Trophoblast cell (in vitro differentiated cells and primary cell): Measurements from ENCODE around the gene NEDD9.

Experiments used
- DNase-seq, 2 donors: peaks; one replicate each; pipeline ENCODE4 v3.0.0-alpha.2; 2016
- H2AFZ ChIP-seq: 2 replicates; pipeline ENCODE4 v1.6.1; 2013; ENCODE audit warnings: low read length, moderate library complexity, mild to moderate bottlenecking; ENCODE audit not compliant: insufficient read depth, poor library complexity
- H2AK5ac ChIP-seq: 2 replicates; pipeline ENCODE4 v1.6.1; 2013; ENCODE audit warnings: mild to moderate bottlenecking, low read length
- H2BK120ac ChIP-seq: 2 replicates; pipeline ENCODE4 v1.6.1; 2013; ENCODE audit warnings: low read length, mild to moderate bottlenecking, moderate library complexity; ENCODE audit not compliant: insufficient read depth, poor library complexity
- H2BK12ac ChIP-seq: 2 replicates; pipeline ENCODE4 v1.6.1; 2013; ENCODE audit warnings: mild to moderate bottlenecking, low read length, moderate library complexity
- H2BK5ac ChIP-seq: 2 replicates; pipeline ENCODE4 v1.6.1; 2013; ENCODE audit warnings: low read length, low read depth, moderate library complexity, mild to moderate bottlenecking; ENCODE audit not compliant: poor library complexity
- H3K14ac ChIP-seq: 2 replicates; pipeline ENCODE4 v1.6.1; 2013; ENCODE audit warnings: mild to moderate bottlenecking, low read length
- H3K18ac ChIP-seq: 2 replicates; pipeline ENCODE4 v1.6.1; 2013; ENCODE audit warnings: mild to moderate bottlenecking, low read length
- H3K23ac ChIP-seq: 2 replicates; pipeline ENCODE4 v1.6.1; 2013; ENCODE audit warnings: low read length
- H3K27ac ChIP-seq: 2 replicates; pipeline ENCODE4 v1.5.1; 2013; ENCODE audit warnings: low read depth, mild to moderate bottlenecking, inconsistent platforms, low read length, moderate library complexity
- H3K27me3 ChIP-seq: 2 replicates; pipeline ENCODE4 v1.6.1; 2013; ENCODE audit warnings: inconsistent platforms, mild to moderate bottlenecking, low read length, moderate library complexity; ENCODE audit not compliant: insufficient read depth
- H3K36me3 ChIP-seq, 2 experiments: 1 replicate in 1 of 2; 2 replicates in 1 of 2; pipeline ENCODE4 v1.6.1; 2013; ENCODE audit warnings: low read length in 2 of 2, mild to moderate bottlenecking in 2 of 2, moderate library complexity in 1 of 2; ENCODE audit not compliant: insufficient read depth in 2 of 2, control insufficient read depth in 1 of 2
- H3K4ac ChIP-seq: 2 replicates; pipeline ENCODE4 v1.6.1; 2013; ENCODE audit warnings: low read depth, mild to moderate bottlenecking, low read length, moderate library complexity
- H3K4me1 ChIP-seq, 2 experiments: 1 replicate in 1 of 2; 2 replicates in 1 of 2; pipeline ENCODE4 v1.6.1; 2013; ENCODE audit warnings: low read length in 2 of 2, mild to moderate bottlenecking in 2 of 2, moderate library complexity in 1 of 2; ENCODE audit not compliant: insufficient read depth in 2 of 2, control insufficient read depth in 1 of 2
- H3K4me2 ChIP-seq: 2 replicates; pipeline ENCODE4 v1.6.1; 2013; ENCODE audit warnings: inconsistent platforms, mild to moderate bottlenecking, low read length, moderate library complexity
- H3K4me3 ChIP-seq: 2 replicates; pipeline ENCODE4 v1.5.1; 2013; ENCODE audit warnings: mild to moderate bottlenecking, low read depth, low read length, inconsistent platforms
- H3K79me1 ChIP-seq: one replicate; pipeline ENCODE4 v1.6.1; 2013; ENCODE audit warnings: low read length
- H3K79me2 ChIP-seq: 2 replicates; pipeline ENCODE4 v1.6.1; 2013; ENCODE audit warnings: low read length, mild to moderate bottlenecking; ENCODE audit not compliant: control insufficient read depth, insufficient read depth, poor library complexity
- H3K9ac ChIP-seq: 2 replicates; pipeline ENCODE4 v1.6.1; 2013; ENCODE audit warnings: mild to moderate bottlenecking, low read length
- H3K9me3 ChIP-seq: 2 replicates; pipeline ENCODE4 v1.6.1; 2013; ENCODE audit warnings: low read depth, mild to moderate bottlenecking, control low read depth, inconsistent platforms, low read length; ENCODE audit not compliant: insufficient read depth
- H4K12ac ChIP-seq: 2 replicates; pipeline ENCODE4 v1.6.1; 2013; ENCODE audit warnings: low read depth, mild to moderate bottlenecking, low read length, moderate library complexity
- H4K8ac ChIP-seq: 2 replicates; pipeline ENCODE4 v1.6.1; 2013; ENCODE audit warnings: low read depth, mild to moderate bottlenecking, low read length, moderate library complexity
- H4K91ac ChIP-seq: one replicate; pipeline ENCODE4 v1.6.1; 2013; ENCODE audit warnings: low read depth, mild to moderate bottlenecking, low read length, moderate library complexity
- WGBS: extraction: QIAGEN DNeasy Blood & Tissue Kit; methylation state at CpG from one replicate; pipeline ENCODE4 v1.1.7; 2013; ENCODE audit warnings: missing lambda C conversion rate; ENCODE audit not compliant: insufficient read length, insufficient coverage; ENCODE audit errors: extremely low coverage; 5-methylcytosine and 5-hydroxymethylcytosine counted together

Gene NEDD9

DNA sequence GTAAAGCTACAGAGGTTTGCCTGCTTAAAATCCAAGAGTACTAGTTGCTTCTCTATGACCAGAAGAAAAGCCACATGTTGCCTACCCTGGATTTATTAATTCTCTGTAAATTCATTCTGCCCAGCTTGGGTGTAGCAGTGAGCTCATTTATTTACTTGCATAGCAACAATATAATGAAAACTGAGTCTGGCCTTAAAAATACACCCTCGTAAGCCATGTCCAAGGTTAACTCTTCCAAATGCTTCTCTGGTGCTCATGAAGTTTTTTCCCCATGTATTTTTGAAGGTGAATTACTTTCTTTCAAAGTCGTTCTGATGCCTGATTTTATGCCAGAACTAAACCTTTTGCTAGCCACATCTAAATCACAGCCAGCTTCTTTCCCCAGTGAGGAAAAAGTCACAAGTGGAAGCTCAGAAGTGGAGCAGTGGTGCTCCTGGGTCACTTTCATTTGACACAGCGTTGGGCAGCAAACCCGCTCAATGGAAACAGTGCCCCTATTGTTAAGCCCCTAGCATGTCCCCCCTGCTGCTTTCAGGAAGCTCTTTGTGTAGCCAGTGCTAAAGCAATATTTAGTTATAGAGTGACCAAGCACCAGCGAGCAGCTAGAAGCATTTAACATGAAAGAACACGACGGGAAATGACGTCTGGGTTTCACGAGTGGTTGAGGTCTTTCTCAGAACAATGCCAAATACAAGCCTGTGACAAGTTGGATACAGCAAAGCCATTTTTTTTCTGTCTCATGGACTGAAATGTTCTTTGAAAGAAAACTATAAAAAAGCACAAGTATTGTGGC, 29.8 kb downstream of the NEDD9 start:
- Histone ChIP-seq H2BK5ac (no peak overlapping the region), H2AFZ (peak overlapping the region; percentile 25), H2AK5ac (no peak overlapping the region), H3K9me3 (no peaks in the 10 kb centered on the region), H3K79me1 (peaks cover 12% of the 10 kb centered on the region), H3K9ac (no peak overlapping the region), H3K36me3 (peaks cover 26 to 40% of the 10 kb centered on the region in 2 experiments), H3K4me1 (peaks cover 18 to 32% of the 10 kb centered on the region in 2 experiments), H3K27me3 (no peaks in the 10 kb centered on the region), H4K8ac (peak overlapping the region; percentile 29), H2BK12ac (peak overlapping the region; percentile 43), H3K4me2 (no peak overlapping the region), H3K18ac (peak overlapping the region; percentile 51), H3K79me2 (peaks cover 2% of the 10 kb centered on the region), H3K4me3 (no peak overlapping the region), H4K91ac (peak overlapping the region; percentile 28), H4K12ac (no peak overlapping the region), H2BK120ac (no peak overlapping the region), H3K23ac (no peak overlapping the region), H3K27ac (no peak overlapping the region), H3K4ac (no peak overlapping the region), H3K14ac (peak overlapping the region; percentile 29)
- DNase-seq, result no peak
- no CpG with 5 or more reads among the region's 9 CpGs for WGBS

DNA sequence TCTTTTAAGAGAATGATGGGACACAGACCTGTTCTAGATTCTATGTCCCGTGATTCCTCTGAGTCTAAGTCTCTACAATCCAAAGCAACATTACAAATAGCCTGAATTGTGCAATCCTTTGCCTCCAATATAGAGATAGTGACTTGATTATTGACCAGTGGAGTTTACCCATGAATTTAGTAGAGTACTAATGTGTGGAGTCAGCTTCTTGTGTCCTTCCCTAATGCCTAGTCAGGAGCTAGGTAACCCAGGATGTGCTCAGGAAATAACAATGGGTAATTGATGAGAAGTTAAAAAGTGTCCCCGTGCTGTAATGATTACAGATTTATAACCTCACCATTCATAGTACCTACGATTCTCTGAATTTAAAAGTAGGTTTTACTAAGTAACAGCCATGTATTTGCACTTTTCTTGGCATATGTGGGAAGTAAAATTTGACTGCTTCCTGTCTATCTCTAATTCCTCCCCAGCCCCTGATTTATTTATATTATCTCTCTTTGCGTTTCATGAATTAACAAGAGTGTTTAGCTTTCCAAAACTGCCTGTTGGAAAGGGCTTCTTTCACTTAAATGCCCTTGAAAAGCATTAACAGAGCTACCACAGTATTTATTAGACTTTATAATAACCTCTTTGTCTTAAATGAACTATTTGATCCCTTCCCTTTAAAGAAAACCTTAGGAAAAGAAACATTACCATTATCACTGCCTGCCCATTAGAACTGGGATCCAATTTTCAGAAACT, 30.5 kb downstream of the NEDD9 start:
- WGBS, result no CpG with 5 or more reads among the region's 4 CpGs

DNA sequence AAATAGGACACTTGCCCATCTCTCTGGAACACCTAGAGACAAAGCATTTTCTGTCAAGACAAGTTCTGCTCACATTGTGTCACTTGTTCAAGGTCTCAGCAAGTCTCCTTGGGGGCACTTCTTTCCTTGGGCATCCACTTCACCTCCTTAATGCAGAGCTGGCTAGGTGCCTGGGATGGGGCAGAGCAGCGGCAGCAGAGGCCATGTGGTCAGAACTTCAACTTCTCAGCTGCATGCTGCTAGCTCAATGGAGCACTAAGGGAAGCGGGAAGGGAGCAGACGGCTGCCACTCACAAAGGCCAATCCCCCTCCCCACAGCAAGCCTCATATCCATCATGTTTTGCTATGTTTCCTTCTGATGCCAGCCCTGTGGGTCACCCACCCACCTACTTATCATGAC, 31.5 kb downstream of the NEDD9 start:
- Histone ChIP-seq H3K4me2 (no peak overlapping the region), H3K4me3 (no peak overlapping the region), H2BK5ac (no peak overlapping the region), H3K18ac (no peak overlapping the region), H3K9me3 (no peaks in the 10 kb centered on the region), H2AFZ (no peak overlapping the region), H3K14ac (no peak overlapping the region), H4K12ac (no peak overlapping the region), H4K8ac (no peak overlapping the region), H3K36me3 (peaks cover 26 to 40% of the 10 kb centered on the region in 2 experiments), H2BK120ac (no peak overlapping the region), H2AK5ac (no peak overlapping the region), H3K27me3 (no peaks in the 10 kb centered on the region), H3K79me2 (peaks cover 2% of the 10 kb centered on the region), H3K79me1 (peaks cover 8% of the 10 kb centered on the region), H3K23ac (no peak overlapping the region), H4K91ac (peak overlapping the region; percentile 3), H3K4ac (no peak overlapping the region), H3K4me1 (peaks cover 18 to 39% of the 10 kb centered on the region in 2 experiments), H3K9ac (no peak overlapping the region), H3K27ac (no peak overlapping the region), H2BK12ac (no peak overlapping the region)
- no peak for DNase-seq
- no CpG with 5 or more reads among the region's 3 CpGs for WGBS

More for the DNA sequence above, 30.5 kb downstream of the NEDD9 start:
- no peak overlapping the region for H4K12ac ChIP-seq
- H4K8ac ChIP-seq, result no peak overlapping the region
- no peak overlapping the region for H3K9ac ChIP-seq
- H3K4ac ChIP-seq, result no peak overlapping the region
- no peak overlapping the region for H3K14ac ChIP-seq
- peaks cover 2% of the 10 kb centered on the region for H3K79me2 ChIP-seq
- peaks cover 16 to 34% of the 10 kb centered on the region in 2 experiments for H3K4me1 ChIP-seq
- H3K27me3 ChIP-seq, result no peaks in the 10 kb centered on the region
- H3K79me1 ChIP-seq, result peaks cover 8% of the 10 kb centered on the region
- no peak overlapping the region for H3K23ac ChIP-seq
- H4K91ac ChIP-seq, result no peak overlapping the region
- no peak overlapping the region for H2AK5ac ChIP-seq
- no peak overlapping the region for H2BK120ac ChIP-seq
- H3K18ac ChIP-seq, result no peak overlapping the region
- H3K4me3 ChIP-seq, result no peak overlapping the region
- no peaks in the 10 kb centered on the region for H3K9me3 ChIP-seq
- DNase-seq, result no peak
- H3K36me3 ChIP-seq, result peaks cover 26 to 40% of the 10 kb centered on the region in 2 experiments
- no peak overlapping the region for H3K4me2 ChIP-seq
- H2BK5ac ChIP-seq, result no peak overlapping the region
- H3K27ac ChIP-seq, result no peak overlapping the region
- H2AFZ ChIP-seq, result no peak overlapping the region
- H2BK12ac ChIP-seq, result no peak overlapping the region

DNA sequence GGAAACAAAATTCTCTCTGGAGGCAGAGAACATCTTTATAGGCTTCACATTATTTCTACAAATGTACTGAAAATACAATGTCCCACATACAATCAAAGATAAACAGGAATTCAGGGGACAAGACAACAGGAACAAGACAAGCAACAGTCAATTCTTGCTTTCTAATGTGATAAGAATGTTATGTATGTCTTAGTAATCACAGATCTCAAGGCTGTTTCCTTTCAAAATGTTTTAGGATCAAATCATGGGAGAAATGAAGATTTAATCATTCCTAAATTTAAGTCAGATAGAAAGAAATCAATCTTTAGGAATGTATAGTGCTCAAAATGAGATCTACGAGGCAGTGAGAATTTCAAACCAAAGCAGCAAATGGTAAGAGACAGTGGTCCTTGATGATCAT, 32.1 kb downstream of the NEDD9 start:
- Histone ChIP-seq H2AFZ (no peak overlapping the region), H3K79me2 (peaks cover 2% of the 10 kb centered on the region), H4K12ac (no peak overlapping the region), H2BK12ac (no peak overlapping the region), H3K27me3 (no peaks in the 10 kb centered on the region), H3K4me1 (peaks cover 13 to 33% of the 10 kb centered on the region in 2 experiments), H3K4ac (no peak overlapping the region), H2BK120ac (no peak overlapping the region), H2BK5ac (no peak overlapping the region), H4K8ac (no peak overlapping the region), H3K9ac (no peak overlapping the region), H4K91ac (no peak overlapping the region), H3K36me3 (peaks cover 22 to 40% of the 10 kb centered on the region in 2 experiments), H3K23ac (no peak overlapping the region), H3K9me3 (no peaks in the 10 kb centered on the region), H3K79me1 (peaks cover 5% of the 10 kb centered on the region), H3K14ac (no peak overlapping the region), H3K4me2 (no peak overlapping the region), H3K4me3 (no peak overlapping the region), H3K18ac (no peak overlapping the region), H3K27ac (no peak overlapping the region), H2AK5ac (no peak overlapping the region)
- peak in 1 of 2 donors; percentile 42 for DNase-seq
- no CpG with 5 or more reads among the region's 1 CpG for WGBS
